ENCODE measurements around the gene ASCC3. TPM values are rescaled to one million over a fixed set of nuclear protein-coding genes. Genes with fewer than 3 reads are reported as not detected.

Gene ASCC3, protein sequence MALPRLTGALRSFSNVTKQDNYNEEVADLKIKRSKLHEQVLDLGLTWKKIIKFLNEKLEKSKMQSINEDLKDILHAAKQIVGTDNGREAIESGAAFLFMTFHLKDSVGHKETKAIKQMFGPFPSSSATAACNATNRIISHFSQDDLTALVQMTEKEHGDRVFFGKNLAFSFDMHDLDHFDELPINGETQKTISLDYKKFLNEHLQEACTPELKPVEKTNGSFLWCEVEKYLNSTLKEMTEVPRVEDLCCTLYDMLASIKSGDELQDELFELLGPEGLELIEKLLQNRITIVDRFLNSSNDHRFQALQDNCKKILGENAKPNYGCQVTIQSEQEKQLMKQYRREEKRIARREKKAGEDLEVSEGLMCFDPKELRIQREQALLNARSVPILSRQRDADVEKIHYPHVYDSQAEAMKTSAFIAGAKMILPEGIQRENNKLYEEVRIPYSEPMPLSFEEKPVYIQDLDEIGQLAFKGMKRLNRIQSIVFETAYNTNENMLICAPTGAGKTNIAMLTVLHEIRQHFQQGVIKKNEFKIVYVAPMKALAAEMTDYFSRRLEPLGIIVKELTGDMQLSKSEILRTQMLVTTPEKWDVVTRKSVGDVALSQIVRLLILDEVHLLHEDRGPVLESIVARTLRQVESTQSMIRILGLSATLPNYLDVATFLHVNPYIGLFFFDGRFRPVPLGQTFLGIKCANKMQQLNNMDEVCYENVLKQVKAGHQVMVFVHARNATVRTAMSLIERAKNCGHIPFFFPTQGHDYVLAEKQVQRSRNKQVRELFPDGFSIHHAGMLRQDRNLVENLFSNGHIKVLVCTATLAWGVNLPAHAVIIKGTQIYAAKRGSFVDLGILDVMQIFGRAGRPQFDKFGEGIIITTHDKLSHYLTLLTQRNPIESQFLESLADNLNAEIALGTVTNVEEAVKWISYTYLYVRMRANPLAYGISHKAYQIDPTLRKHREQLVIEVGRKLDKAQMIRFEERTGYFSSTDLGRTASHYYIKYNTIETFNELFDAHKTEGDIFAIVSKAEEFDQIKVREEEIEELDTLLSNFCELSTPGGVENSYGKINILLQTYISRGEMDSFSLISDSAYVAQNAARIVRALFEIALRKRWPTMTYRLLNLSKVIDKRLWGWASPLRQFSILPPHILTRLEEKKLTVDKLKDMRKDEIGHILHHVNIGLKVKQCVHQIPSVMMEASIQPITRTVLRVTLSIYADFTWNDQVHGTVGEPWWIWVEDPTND (N-terminal part only)
- 17.2 to 19.2 TPM (median 18.6 TPM) in 5 replicates for total RNA-seq (2022; extraction: Qiagen RNA extraction)

DNA sequence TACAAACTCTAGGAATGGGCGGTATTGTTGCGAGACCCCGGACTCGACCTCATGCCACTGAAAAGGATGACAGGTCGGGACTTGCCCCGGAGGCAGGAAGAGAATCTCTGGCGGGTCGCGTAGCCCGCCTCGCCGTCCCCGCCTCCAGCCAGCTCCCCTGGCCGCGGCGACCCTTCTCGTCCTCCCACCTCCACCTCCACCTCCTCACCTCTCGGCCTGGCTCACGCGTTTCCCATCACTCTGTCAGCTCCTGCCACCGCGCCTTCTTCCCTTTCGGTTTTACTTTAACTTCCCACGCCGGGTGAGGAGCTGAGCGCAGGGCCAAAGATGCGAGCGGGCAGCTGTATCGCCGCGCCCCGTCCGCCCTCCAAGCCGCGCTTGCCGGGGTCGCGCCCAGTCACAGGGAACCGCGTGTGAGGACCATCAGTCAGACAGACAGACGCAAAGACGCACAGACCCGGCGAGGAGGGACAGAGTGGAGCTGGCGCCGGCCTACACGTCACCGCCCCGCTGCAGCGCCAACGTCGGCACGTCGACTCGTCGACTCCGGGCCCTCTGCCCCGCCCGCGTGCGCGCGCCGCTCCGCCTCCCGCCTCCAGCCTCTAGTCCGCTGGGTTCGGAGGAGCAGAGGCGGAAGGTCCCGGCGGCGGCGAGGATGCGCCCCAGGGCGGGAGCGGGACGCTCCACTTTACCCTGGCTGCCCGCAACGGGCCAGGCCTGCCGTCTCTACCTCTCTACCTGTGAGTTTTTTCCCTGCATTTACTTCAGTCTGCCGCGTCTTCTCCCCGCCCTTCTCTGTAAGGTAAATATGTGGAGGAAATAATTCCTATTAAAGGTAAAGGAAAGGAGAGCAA lies at the start of gene ASCC3:
ASCC3 (minus strand) TSS at position 477 of the 854 bp plus-strand sequence. CDS start 13,332 bp downstream, outside the sequence.

DNA sequence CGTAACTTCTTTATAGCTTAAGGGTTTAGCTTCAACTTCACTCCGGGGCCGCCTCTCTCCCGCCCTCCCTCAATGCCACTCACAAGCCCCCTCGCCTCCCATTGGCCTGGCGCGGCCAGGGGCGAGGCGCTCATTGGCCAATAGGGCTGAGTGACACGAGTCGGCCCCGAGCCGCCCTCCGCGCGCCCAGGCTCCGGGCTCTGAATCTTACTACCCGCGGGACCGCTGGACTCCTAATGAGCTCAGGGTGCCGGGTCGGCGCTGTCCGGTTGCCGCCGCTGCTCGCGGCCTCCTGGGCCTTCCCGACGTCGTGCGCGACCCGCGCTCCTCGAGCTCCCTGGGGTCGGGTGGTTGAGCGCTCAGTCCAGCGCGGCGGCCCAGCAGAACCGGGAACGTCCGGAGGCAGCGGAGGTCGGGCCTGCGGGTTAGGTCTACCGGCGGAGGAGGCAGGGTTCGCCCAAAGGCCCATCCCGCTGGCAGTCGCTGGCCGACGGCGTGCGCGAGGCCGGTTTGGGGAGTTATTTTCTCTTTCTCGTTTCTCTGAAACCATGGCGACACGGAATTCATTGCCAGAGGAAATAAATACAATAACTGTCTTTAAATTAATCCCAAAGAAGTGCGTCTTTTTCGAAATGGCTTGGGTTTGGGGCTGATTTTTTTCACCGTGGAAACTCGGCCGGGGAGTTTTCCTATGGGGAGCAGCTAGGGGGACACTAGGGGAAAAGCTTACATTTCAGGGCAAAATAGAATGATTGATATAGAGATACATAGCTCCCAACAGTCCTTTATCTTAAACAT lies 416.0 kb downstream of the ASCC3 start, which contains the start of gene SIM1:
SIM1 (minus strand) TSS at position 19 of the 798 bp plus-strand sequence. CDS start 1,453 bp downstream, outside the sequence.

Data from A549 treated with CORT108297 at 1 μM for 4 hours (cell line).